HepG2 (cell line): Measurements from ENCODE around the gene AP3D1. TPM values are rescaled to one million over a fixed set of nuclear protein-coding genes. Genes with fewer than 3 reads are reported as not detected.
A peak's percentile ranks its signal among the peaks of the same experiment; 100 is the strongest.

Source experiments
- BORCS8-MEF2B ChIP-seq: sonication (generic); formaldehyde crosslinking; IDR thresholded peaks from 2 replicates; pipeline ENCODE4 v1.8.0; 2022; ENCODE audit warnings: mild to moderate bottlenecking, missing genetic modification reagents
- SP140L ChIP-seq: sonication (generic); formaldehyde crosslinking; IDR thresholded peaks from 2 replicates; pipeline ENCODE4 v1.4.0; 2020; ENCODE audit warnings: missing genetic modification reagents, borderline replicate concordance
- YEATS2 ChIP-seq: sonication (generic); formaldehyde crosslinking; IDR thresholded peaks from 2 replicates; pipeline ENCODE4 v1.4.0; 2020; ENCODE audit warnings: missing genetic modification reagents, borderline replicate concordance
- ZC3H13 ChIP-seq: sonication (generic); formaldehyde crosslinking; IDR thresholded peaks from 2 replicates; pipeline ENCODE4 v1.8.1; 2023; ENCODE audit warnings: mild to moderate bottlenecking, missing genetic modification reagents, moderate library complexity
- polyA plus RNA-seq, 8 experiments: library from polyadenylated mRNA; depleted of rRNA in 3 of 8; stranded (reverse) in 7 of 8; unstranded in 1 of 8; fragments of >200 nt; fragmentation: Illumina TruSeq in 4 of 8; extraction: Trizol in 4 of 8; gene quantifications; 2 replicates each; pipeline versions ENCODE4 v1.2.1 to v1.2.3, GENCODE V29; 2011 to 2016; ENCODE audit warnings: low read depth in 4 of 8, missing spikeins in 1 of 8, mixed read lengths in 1 of 8; ENCODE audit not compliant: insufficient read depth in 1 of 8
- total RNA-seq, 5 experiments: library from RNA; depleted of rRNA; stranded (reverse); fragments of >200 nt; fragmentation: Illumina TruSeq; extraction: Trizol; gene quantifications; 2 replicates each; pipeline ENCODE4 v1.2.3, GENCODE V29; 2016; ENCODE audit warnings: low read depth in 1 of 5
- TF ChIP-seq, protein P1 (sequence below): sonication (generic); formaldehyde crosslinking; IDR thresholded peaks from one replicate; pipeline ENCODE4 v1.5.1; 2020; ENCODE audit warnings: mild to moderate bottlenecking, missing genetic modification reagents; ENCODE audit errors: not compliant biosample characterization
- TF ChIP-seq, protein P2 (sequence below): sonication (generic); formaldehyde crosslinking; IDR thresholded peaks from 2 replicates; pipeline ENCODE4 v1.5.1; 2020; ENCODE audit warnings: mild to moderate bottlenecking, missing genetic modification reagents, borderline replicate concordance
- TF ChIP-seq, protein P3 (sequence below): IDR thresholded peaks from 2 replicates; pipeline ENCODE4 v1.4.0; 2020; ENCODE audit warnings: mild to moderate bottlenecking, missing genetic modification reagents
- TF ChIP-seq, protein P4 (sequence below): sonication (generic); formaldehyde crosslinking; IDR thresholded peaks from 2 replicates; pipeline ENCODE4 v1.9.0; 2021; ENCODE audit warnings: missing genetic modification reagents, mild to moderate bottlenecking, borderline replicate concordance

Gene AP3D1
- total and polyA plus RNA-seq, 2 of the 13 experiments (the other 11 are each of a cell fraction or from before 2014, with no cell fraction given) = 68.0 to 82.6 TPM

DNA sequence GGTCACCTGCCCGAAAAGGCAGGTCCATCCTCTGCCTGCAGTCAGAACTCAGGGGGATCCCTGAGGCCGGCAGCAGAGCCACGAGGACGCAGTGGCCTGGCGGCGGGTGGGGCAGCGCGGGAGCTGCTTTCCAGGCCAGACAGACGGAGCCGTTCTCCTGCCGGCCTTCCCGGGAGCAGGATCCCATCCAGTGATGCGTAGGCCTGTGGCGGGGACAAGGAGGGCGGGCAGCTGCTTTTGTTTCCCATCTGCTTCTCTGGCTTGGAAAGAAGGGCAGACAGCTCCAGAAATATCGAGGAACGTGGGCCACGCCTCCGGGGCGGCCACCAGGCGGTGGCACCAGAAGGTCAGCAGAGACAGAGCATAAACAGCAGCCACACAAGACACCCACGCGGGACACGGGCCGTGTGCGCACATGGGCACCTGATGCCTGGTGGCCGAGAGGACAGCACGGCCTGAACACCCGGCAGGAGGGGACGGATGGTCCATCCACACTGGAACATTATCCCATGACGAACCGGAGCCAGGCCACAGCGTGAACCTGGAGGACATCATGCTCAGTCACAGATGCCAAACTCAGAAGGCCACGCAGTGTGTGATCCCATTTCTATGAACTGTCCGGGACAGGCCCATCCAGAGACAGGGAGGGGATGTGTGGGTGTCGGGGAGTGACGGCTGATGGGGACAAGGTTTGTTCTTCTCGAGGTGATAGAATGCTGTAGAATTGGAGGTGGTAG lies 86.4 kb downstream of the AP3D1 start (continued):
- TF ChIP-seq, protein P1, sequence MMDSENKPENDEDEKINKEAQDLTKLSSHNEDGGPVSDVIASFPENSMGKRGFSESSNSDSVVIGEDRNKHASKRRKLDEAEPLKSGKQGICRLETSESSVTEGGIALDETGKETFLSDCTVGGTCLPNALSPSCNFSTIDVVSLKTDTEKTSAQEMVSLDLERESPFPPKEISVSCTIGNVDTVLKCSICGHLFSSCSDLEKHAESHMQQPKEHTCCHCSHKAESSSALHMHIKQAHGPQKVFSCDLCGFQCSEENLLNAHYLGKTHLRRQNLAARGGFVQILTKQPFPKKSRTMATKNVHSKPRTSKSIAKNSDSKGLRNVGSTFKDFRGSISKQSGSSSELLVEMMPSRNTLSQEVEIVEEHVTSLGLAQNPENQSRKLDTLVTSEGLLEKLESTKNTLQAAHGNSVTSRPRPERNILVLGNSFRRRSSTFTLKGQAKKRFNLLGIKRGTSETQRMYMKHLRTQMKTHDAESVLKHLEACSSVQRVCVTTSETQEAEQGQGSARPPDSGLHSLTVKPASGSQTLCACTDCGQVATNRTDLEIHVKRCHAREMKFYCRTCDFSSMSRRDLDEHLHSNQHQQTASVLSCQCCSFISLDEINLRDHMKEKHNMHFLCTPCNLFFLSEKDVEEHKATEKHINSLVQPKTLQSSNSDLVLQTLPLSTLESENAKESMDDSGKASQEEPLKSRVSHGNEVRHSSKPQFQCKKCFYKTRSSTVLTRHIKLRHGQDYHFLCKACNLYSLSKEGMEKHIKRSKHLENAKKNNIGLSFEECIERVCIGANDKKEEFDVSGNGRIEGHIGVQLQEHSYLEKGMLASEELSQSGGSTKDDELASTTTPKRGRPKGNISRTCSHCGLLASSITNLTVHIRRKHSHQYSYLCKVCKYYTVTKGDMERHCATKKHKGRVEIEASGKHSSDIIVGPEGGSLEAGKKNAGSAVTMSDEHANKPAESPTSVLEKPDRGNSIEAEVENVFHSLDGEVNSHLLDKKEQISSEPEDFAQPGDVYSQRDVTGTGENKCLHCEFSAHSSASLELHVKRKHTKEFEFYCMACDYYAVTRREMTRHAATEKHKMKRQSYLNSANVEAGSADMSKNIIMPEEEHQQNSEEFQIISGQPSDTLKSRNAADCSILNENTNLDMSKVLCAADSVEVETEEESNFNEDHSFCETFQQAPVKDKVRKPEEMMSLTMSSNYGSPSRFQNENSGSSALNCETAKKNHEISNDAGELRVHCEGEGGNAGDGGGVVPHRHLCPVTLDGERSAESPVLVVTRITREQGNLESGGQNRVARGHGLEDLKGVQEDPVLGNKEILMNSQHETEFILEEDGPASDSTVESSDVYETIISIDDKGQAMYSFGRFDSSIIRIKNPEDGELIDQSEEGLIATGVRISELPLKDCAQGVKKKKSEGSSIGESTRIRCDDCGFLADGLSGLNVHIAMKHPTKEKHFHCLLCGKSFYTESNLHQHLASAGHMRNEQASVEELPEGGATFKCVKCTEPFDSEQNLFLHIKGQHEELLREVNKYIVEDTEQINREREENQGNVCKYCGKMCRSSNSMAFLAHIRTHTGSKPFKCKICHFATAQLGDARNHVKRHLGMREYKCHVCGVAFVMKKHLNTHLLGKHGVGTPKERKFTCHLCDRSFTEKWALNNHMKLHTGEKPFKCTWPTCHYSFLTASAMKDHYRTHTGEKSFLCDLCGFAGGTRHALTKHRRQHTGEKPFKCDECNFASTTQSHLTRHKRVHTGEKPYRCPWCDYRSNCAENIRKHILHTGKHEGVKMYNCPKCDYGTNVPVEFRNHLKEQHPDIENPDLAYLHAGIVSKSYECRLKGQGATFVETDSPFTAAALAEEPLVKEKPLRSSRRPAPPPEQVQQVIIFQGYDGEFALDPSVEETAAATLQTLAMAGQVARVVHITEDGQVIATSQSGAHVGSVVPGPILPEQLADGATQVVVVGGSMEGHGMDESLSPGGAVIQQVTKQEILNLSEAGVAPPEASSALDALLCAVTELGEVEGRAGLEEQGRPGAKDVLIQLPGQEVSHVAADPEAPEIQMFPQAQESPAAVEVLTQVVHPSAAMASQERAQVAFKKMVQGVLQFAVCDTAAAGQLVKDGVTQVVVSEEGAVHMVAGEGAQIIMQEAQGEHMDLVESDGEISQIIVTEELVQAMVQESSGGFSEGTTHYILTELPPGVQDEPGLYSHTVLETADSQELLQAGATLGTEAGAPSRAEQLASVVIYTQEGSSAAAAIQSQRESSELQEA (CRISPR knock-in tag) = peak; percentile 80
- no peak for TF ChIP-seq YEATS2 (CRISPR knock-in tag)
- no peak for TF ChIP-seq SP140L (CRISPR knock-in tag)
- TF ChIP-seq, protein P2, sequence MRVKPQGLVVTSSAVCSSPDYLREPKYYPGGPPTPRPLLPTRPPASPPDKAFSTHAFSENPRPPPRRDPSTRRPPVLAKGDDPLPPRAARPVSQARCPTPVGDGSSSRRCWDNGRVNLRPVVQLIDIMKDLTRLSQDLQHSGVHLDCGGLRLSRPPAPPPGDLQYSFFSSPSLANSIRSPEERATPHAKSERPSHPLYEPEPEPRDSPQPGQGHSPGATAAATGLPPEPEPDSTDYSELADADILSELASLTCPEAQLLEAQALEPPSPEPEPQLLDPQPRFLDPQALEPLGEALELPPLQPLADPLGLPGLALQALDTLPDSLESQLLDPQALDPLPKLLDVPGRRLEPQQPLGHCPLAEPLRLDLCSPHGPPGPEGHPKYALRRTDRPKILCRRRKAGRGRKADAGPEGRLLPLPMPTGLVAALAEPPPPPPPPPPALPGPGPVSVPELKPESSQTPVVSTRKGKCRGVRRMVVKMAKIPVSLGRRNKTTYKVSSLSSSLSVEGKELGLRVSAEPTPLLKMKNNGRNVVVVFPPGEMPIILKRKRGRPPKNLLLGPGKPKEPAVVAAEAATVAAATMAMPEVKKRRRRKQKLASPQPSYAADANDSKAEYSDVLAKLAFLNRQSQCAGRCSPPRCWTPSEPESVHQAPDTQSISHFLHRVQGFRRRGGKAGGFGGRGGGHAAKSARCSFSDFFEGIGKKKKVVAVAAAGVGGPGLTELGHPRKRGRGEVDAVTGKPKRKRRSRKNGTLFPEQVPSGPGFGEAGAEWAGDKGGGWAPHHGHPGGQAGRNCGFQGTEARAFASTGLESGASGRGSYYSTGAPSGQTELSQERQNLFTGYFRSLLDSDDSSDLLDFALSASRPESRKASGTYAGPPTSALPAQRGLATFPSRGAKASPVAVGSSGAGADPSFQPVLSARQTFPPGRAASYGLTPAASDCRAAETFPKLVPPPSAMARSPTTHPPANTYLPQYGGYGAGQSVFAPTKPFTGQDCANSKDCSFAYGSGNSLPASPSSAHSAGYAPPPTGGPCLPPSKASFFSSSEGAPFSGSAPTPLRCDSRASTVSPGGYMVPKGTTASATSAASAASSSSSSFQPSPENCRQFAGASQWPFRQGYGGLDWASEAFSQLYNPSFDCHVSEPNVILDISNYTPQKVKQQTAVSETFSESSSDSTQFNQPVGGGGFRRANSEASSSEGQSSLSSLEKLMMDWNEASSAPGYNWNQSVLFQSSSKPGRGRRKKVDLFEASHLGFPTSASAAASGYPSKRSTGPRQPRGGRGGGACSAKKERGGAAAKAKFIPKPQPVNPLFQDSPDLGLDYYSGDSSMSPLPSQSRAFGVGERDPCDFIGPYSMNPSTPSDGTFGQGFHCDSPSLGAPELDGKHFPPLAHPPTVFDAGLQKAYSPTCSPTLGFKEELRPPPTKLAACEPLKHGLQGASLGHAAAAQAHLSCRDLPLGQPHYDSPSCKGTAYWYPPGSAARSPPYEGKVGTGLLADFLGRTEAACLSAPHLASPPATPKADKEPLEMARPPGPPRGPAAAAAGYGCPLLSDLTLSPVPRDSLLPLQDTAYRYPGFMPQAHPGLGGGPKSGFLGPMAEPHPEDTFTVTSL (CRISPR knock-in tag) = no peak
- TF ChIP-seq ZC3H13 = no peak
- TF ChIP-seq, protein P3, sequence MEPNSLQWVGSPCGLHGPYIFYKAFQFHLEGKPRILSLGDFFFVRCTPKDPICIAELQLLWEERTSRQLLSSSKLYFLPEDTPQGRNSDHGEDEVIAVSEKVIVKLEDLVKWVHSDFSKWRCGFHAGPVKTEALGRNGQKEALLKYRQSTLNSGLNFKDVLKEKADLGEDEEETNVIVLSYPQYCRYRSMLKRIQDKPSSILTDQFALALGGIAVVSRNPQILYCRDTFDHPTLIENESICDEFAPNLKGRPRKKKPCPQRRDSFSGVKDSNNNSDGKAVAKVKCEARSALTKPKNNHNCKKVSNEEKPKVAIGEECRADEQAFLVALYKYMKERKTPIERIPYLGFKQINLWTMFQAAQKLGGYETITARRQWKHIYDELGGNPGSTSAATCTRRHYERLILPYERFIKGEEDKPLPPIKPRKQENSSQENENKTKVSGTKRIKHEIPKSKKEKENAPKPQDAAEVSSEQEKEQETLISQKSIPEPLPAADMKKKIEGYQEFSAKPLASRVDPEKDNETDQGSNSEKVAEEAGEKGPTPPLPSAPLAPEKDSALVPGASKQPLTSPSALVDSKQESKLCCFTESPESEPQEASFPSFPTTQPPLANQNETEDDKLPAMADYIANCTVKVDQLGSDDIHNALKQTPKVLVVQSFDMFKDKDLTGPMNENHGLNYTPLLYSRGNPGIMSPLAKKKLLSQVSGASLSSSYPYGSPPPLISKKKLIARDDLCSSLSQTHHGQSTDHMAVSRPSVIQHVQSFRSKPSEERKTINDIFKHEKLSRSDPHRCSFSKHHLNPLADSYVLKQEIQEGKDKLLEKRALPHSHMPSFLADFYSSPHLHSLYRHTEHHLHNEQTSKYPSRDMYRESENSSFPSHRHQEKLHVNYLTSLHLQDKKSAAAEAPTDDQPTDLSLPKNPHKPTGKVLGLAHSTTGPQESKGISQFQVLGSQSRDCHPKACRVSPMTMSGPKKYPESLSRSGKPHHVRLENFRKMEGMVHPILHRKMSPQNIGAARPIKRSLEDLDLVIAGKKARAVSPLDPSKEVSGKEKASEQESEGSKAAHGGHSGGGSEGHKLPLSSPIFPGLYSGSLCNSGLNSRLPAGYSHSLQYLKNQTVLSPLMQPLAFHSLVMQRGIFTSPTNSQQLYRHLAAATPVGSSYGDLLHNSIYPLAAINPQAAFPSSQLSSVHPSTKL (CRISPR knock-in tag) = 0 out of 2 replicates have a peak, but pooled peaks have one; percentile 11
- TF ChIP-seq, protein P4, sequence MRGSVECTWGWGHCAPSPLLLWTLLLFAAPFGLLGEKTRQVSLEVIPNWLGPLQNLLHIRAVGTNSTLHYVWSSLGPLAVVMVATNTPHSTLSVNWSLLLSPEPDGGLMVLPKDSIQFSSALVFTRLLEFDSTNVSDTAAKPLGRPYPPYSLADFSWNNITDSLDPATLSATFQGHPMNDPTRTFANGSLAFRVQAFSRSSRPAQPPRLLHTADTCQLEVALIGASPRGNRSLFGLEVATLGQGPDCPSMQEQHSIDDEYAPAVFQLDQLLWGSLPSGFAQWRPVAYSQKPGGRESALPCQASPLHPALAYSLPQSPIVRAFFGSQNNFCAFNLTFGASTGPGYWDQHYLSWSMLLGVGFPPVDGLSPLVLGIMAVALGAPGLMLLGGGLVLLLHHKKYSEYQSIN (CRISPR knock-in tag) = no peak
- TF ChIP-seq BORCS8-MEF2B (CRISPR knock-in tag) = 0 out of 2 replicates have a peak, but pooled peaks have one; percentile 14
